Uterus (tissue), 2 donors: Measurements from ENCODE around the gene LCA5.

Experiments
- CTCF ChIP-seq, 4 experiments: fragments of 200-600 bp in 2 of 4; fragments of 450-650 bp in 2 of 4; sonication (generic) in 2 of 4; IDR thresholded peaks; one replicate each; pipeline ENCODE4 v1.5.1; 2016 to 2019; ENCODE audit warnings: antibody characterized with exemption in 4 of 4, mild to moderate bottlenecking in 2 of 4, moderate library complexity in 1 of 4
- POLR2A ChIP-seq, 2 donors: fragments of 450-650 bp; IDR thresholded peaks; one replicate each; pipeline ENCODE4 v1.6.1; 2016; ENCODE audit warnings: antibody characterized with exemption in 2 of 2, mild to moderate bottlenecking in 1 of 2, moderate library complexity in 1 of 2

GRCh38 chr6:79524065-79524464 is 13.2 kb downstream of the LCA5 start:
- TF ChIP-seq CTCF (IDR thresholded peaks at IDR 0.05) (no peak), POLR2A (IDR thresholded peaks at IDR 0.05) (no peak)
